SK-N-SH (cell line): ENCODE measurements around the gene ZBTB17.

Source experiments
- CTCF ChIP-seq: fragments of 200-600 bp; sonication (generic); IDR thresholded peaks from 2 replicates; pipeline ENCODE4 v1.6.1; 2017; ENCODE audit warnings: antibody characterized with exemption, mild to moderate bottlenecking, moderate library complexity
- GATA2 ChIP-seq: sonication (generic); formaldehyde crosslinking; IDR thresholded peaks from 2 replicates; pipeline ENCODE4 v1.5.0; 2020; ENCODE audit warnings: mild to moderate bottlenecking, missing genetic modification reagents
- REST ChIP-seq: IDR thresholded peaks from 2 replicates; pipeline ENCODE4 v1.6.1; 2012; ENCODE audit warnings: mild to moderate bottlenecking, low read depth, low read length, moderate library complexity

GRCh38 chr1:15937706-15938168, 38.2 kb downstream of the ZBTB17 start:
- TF ChIP-seq CTCF (peak; percentile 19; the same call in 1 of the 2 replicates), GATA2 (no peak), REST (no peak)
